NT2/D1 (cell line): ENCODE measurements around the gene BTBD17.

Experiments
- DNase-seq: peaks from one replicate; pipeline ENCODE4 v3.0.0-alpha.2; 2011; ENCODE audit warnings: low read depth, low spot score
- H3K27me3 ChIP-seq: 2 replicates; pipeline ENCODE4 v1.6.0; 2011; ENCODE audit warnings: mild to moderate bottlenecking; ENCODE audit not compliant: insufficient read length, insufficient read depth
- H3K36me3 ChIP-seq: 2 replicates; pipeline ENCODE4 v1.6.1; 2011; ENCODE audit warnings: mild to moderate bottlenecking, low read length, mixed read lengths; ENCODE audit not compliant: insufficient read depth, insufficient read length
- H3K4me1 ChIP-seq: 2 replicates; pipeline ENCODE4 v1.5.1; 2011; ENCODE audit not compliant: insufficient read depth, insufficient read length
- H3K4me3 ChIP-seq: 2 replicates; pipeline ENCODE4 v1.5.1; 2011; ENCODE audit warnings: low read depth; ENCODE audit not compliant: insufficient read length
- H3K9ac ChIP-seq: 2 replicates; pipeline ENCODE4 v1.6.0; 2011; ENCODE audit warnings: low read depth; ENCODE audit not compliant: insufficient read length
- H3K9me3 ChIP-seq: 2 replicates; pipeline ENCODE4 v1.5.1; 2011; ENCODE audit warnings: mild to moderate bottlenecking, low read length; ENCODE audit not compliant: insufficient read depth
- SUZ12 ChIP-seq: IDR thresholded peaks from 2 replicates; pipeline ENCODE4 v1.6.1; 2011; ENCODE audit not compliant: insufficient read length, insufficient read depth; ENCODE audit errors: extremely low read depth
- YY1 ChIP-seq: IDR thresholded peaks from 2 replicates; pipeline ENCODE4 v1.6.1; 2011; ENCODE audit not compliant: insufficient read length, insufficient read depth
- ZNF274 ChIP-seq: IDR thresholded peaks from 2 replicates; pipeline ENCODE4 v1.6.1; 2011; ENCODE audit warnings: mild to moderate bottlenecking, low read depth, low read length

The BTBD17 gene

GRCh38 chr17:74355065-74355464, 6.6 kb downstream of the BTBD17 start:
- H3K36me3 ChIP-seq = no peaks in the 10 kb centered on the region
- no peak for DNase-seq
- peaks cover 4% of the 10 kb centered on the region; the same call in 1 of the 2 replicates for H3K9me3 ChIP-seq
- no peak for TF ChIP-seq YY1
- TF ChIP-seq SUZ12 = no peak
- TF ChIP-seq ZNF274 = no peak
- peaks cover 87% of the 10 kb centered on the region for H3K27me3 ChIP-seq
- no peak overlapping the region for H3K9ac ChIP-seq
- H3K4me1 ChIP-seq = peaks cover 16% of the 10 kb centered on the region
- H3K4me3 ChIP-seq = no peak overlapping the region

GRCh38 chr17:74354561-74354960, 7.1 kb downstream of the BTBD17 start:
- Histone ChIP-seq H3K36me3 (no peaks in the 10 kb centered on the region), H3K4me1 (peaks cover 13% of the 10 kb centered on the region), H3K4me3 (no peak overlapping the region), H3K9ac (no peak overlapping the region), H3K27me3 (peaks cover 89% of the 10 kb centered on the region), H3K9me3 (peaks cover 4% of the 10 kb centered on the region; the same call in 1 of the 2 replicates)
- no peak for DNase-seq
- no peak for TF ChIP-seq YY1
- TF ChIP-seq ZNF274 = no peak
- no peak for TF ChIP-seq SUZ12

GRCh38 chr17:74354123-74354522, 7.5 kb downstream of the BTBD17 start:
- peaks cover 4% of the 10 kb centered on the region; the same call in 1 of the 2 replicates for H3K9me3 ChIP-seq
- TF ChIP-seq SUZ12 (no peak), ZNF274 (no peak), YY1 (no peak)
- H3K4me1 ChIP-seq = peaks cover 13% of the 10 kb centered on the region
- DNase-seq = peak; percentile 30
- H3K4me3 ChIP-seq = no peak overlapping the region
- no peak overlapping the region for H3K9ac ChIP-seq
- H3K27me3 ChIP-seq = peaks cover 93% of the 10 kb centered on the region
- H3K36me3 ChIP-seq = no peaks in the 10 kb centered on the region

GRCh38 chr17:74353446-74354060, 8.1 kb downstream of the BTBD17 start:
- H3K4me1 ChIP-seq = peaks cover 13% of the 10 kb centered on the region
- H3K9me3 ChIP-seq = peaks cover 1% of the 10 kb centered on the region; the same call in 1 of the 2 replicates
- H3K4me3 ChIP-seq = no peak overlapping the region
- TF ChIP-seq YY1 (no peak), ZNF274 (no peak), SUZ12 (no peak)
- no peak for DNase-seq
- no peaks in the 10 kb centered on the region for H3K36me3 ChIP-seq
- H3K9ac ChIP-seq = no peak overlapping the region
- H3K27me3 ChIP-seq = peaks cover 95% of the 10 kb centered on the region

- H3K27me3 ChIP-seq = peaks cover 80% of the 10 kb centered on the region
- peak overlapping the region; percentile 33 for H3K4me3 ChIP-seq
- peak overlapping the region; percentile 51 for H3K9ac ChIP-seq
These were observed 10.0 kb downstream of the BTBD17 start for GRCh38 chr17:74351552-74352210.

GRCh38 chr17:74350486-74350885, 11.2 kb downstream of the BTBD17 start:
- Histone ChIP-seq H3K4me1 (peaks cover 6% of the 10 kb centered on the region), H3K36me3 (no peaks in the 10 kb centered on the region), H3K9me3 (no peaks in the 10 kb centered on the region), H3K9ac (no peak overlapping the region), H3K4me3 (no peak overlapping the region), H3K27me3 (peaks cover 68% of the 10 kb centered on the region)
- no peak for TF ChIP-seq YY1
- TF ChIP-seq SUZ12 = no peak
- TF ChIP-seq ZNF274 = no peak
- no peak for DNase-seq

More at GRCh38 chr17:74351552-74352210, 10.0 kb downstream of the BTBD17 start:
- Histone ChIP-seq H3K4me1 (peaks cover 8% of the 10 kb centered on the region), H3K9me3 (no peaks in the 10 kb centered on the region), H3K36me3 (no peaks in the 10 kb centered on the region)
- no peak for TF ChIP-seq YY1
- no peak for TF ChIP-seq ZNF274
- peak; percentile 78 for TF ChIP-seq SUZ12
- peak; percentile 30 for DNase-seq

- peaks cover 54% of the 10 kb centered on the region for H3K27me3 ChIP-seq
- H3K9ac ChIP-seq = no peak overlapping the region
- DNase-seq = no peak
- TF ChIP-seq YY1 (no peak), ZNF274 (no peak), SUZ12 (no peak)
- H3K4me3 ChIP-seq = no peak overlapping the region
- H3K4me1 ChIP-seq = peaks cover 12% of the 10 kb centered on the region
- H3K36me3 ChIP-seq = no peaks in the 10 kb centered on the region
- no peaks in the 10 kb centered on the region for H3K9me3 ChIP-seq
These were observed 12.5 kb downstream of the BTBD17 start for GRCh38 chr17:74349120-74349519.
